Measurements from ENCODE around the gene FHL5.
"Not testable (repeated sequence)": the region's sequence is repeated elsewhere in the genome, so short reads cannot be mapped to it uniquely, and the experiment has no call there.

FHL5 gene, protein sequence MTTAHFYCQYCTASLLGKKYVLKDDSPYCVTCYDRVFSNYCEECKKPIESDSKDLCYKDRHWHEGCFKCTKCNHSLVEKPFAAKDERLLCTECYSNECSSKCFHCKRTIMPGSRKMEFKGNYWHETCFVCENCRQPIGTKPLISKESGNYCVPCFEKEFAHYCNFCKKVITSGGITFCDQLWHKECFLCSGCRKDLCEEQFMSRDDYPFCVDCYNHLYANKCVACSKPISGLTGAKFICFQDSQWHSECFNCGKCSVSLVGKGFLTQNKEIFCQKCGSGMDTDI

DNA sequence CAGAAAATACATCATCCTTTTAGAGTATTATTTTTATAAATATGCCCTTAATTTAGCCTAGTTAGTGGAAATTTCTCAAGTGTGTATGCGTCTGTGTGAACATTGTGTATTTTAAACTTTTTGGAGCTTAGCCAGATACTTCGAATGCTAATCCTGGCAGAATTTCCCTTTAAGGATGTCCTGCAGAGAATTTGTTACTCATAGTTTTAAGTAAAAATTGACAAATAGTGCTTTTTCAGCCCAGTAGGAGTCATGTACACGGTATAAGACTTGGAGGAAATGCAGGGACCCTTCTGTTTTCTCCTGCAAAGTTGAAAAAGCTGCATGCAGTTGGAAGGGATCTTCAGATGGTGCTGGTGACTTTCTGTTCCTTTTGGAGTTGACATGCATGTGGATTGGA is at the start of gene FHL5:
FHL5 (plus strand) TSS at position 243 of the 400 bp plus-strand sequence. CDS start 40,486 bp downstream, outside the sequence.
- DNase-seq, result no peak

- no peak for DNase-seq
Measured at GRCh38 chr6:96520171-96521115, 42.5 kb upstream of the FHL5 start.

GRCh38 chr6:96521306-96521643 is 41.7 kb upstream of the FHL5 start:
- no peak for DNase-seq

GRCh38 chr6:96521644-96522464 is 41.1 kb upstream of the FHL5 start, which contains the start of gene UFL1:
Gene UFL1, plus strand, starts transcription at chr6:96521806. Its CDS starts 68 bp downstream, at chr6:96521874.
- peak; percentile 95 for DNase-seq

DNA sequence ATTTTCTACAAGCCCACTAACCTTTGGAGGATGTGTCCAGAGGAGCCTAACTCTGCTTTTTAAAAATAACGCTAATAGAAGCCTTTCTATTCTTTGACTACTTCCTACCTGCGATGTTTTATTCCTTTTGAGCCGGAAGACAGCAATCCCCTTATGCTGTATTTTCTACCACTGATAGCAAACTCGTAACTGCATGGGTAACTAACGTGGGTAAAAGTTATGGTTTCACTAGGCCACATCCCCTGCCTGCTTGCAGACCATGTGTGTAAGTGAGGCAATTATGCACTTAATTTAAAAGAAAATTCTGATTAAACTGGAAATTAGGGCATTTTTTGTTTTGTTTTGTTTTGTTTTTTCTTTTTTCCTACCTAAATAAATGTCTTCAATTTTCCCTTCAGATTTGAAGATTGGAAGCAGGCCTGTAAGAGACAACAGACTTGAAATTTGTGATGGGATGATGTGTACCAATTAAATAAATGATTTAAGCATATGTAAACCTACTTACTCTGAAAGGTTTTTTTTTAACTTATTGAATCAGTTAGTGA is 40.4 kb upstream of the FHL5 start:
- DNase-seq, result no peak

DNA sequence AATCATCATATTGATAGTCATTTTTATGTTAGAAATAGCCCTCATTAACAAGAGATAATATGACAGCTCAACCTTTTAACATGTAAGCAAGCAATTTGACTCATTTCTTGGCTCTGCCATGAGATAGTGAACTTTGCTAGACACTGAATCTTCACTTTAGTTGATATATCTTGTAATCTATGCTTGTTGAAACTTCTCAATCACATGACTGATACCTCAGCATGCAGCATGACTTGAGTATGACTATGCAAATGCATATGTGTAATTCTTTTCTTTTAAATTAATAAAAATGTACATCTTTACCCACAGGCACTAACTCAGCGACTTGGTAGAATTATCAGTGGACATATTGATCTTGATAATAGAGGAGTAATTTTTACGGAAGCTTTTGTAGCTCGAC is 34.7 kb upstream of the FHL5 start:
- no peak for DNase-seq

DNA sequence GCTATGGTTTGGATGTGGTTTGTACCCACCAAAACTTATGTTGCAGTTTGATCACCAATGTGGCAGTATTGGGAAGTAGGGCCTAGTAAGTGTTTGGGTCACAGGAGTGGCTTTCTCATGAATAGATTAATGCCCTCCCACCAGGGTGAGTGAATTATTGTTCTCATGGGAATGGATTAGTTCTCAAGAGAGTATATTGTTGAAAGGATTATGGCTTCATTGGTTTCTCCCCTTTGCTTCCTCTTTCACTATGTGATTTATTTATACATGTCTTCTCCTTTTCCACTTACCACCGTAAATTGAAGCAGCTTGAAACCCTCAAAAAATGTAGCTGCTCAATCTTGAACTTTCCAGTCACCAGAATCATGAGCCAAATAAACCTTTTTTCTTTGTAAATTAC is 30.5 kb upstream of the FHL5 start:
- DNase-seq, result no peak

GRCh38 chr6:96537726-96538125 is 25.2 kb upstream of the FHL5 start:
- DNase-seq, result no peak

GRCh38 chr6:96542702-96543101 is 20.2 kb upstream of the FHL5 start:
- DNase-seq, result no peak

- DNase-seq, result no peak
Measured at GRCh38 chr6:96545882-96546281, 17.0 kb upstream of the FHL5 start.

GRCh38 chr6:96547654-96548053 is 15.3 kb upstream of the FHL5 start:
- DNase-seq, result no peak

DNA sequence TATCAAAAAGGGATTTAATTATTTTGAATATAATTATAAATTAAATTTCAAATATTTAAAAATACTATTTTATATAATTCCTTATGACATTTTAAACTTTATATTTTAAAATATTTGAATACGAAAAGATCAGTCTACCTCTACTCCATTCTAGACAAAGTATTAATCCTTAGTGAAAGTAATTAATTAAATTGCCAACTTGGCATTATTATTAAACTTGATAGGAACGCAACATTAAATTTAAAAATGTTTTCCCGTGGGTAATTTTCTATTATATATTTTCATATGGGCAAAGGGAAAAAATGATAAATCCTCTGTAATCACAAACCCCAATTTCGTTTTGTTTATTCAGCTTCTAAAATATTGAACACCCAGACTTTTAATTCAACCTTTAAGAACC is 8.4 kb upstream of the FHL5 start:
- DNase-seq, result no peak

DNA sequence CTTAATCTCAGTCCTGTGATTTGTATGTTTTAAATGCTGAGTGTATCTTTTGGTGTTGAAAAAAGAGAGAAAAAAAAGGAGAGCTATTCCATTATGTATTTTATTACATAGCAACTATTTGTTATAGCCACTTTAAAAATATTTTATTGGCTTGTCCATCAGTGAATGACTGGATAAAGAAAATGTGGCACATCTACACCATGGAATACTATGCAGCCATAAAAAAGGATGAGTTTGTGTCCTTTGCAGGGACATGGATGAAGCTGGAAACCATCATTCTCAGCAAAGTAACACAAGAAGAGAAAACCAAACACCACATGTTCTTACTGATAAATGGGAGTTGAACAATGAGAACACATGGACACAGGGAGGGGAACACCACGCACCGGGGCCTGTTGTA is 3.2 kb upstream of the FHL5 start:
- not testable (repeated sequence) for DNase-seq

GRCh38 chr6:96563853-96564252 is 925 bp downstream of the FHL5 start:
- DNase-seq, result no peak

GRCh38 chr6:96570053-96570452 is 7.1 kb downstream of the FHL5 start:
- no peak for DNase-seq

DNA sequence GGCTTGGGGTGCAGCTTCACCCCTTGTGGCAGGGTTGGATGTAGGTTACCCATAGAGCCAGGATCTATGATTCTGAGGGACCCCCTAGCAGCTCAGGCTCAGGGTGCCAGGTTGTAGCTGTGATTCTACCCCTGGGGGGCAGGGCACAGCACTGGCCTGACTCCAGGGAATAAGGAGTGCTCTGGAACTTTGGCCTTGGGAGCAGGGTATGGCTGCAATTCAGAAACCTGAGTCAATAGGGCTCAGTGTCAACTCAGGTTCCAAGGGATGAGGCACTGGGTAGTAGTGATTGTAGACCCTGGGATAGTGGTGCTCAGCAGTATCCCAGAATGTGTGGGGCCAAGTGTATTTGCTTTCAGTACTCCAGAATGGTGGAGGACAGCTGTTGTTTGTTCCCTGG is 8.6 kb downstream of the FHL5 start:
- DNase-seq, result no peak

- no peak for DNase-seq
Measured at GRCh38 chr6:96575359-96575758, 12.4 kb downstream of the FHL5 start.

DNA sequence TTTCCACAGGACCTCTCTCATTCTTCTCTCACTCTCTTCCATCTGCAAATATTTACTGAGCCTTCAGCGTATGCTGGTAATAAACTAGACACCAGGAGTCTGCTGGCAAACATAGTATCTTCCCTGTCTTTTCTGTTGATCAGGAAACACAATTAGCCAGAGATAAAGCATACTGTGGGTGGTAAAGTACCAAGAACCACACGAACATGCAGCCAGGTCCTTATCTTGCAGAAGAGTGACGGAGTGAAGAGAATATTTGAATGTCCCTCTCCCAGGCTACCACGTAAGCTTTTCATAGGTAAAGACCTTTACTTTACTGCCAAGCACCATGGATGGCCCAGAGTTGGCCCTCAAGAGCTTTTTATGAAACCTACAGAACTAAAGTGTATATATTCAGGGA is 13.3 kb downstream of the FHL5 start:
- no peak for DNase-seq

- DNase-seq, result no peak
Measured at GRCh38 chr6:96582021-96582420, 19.1 kb downstream of the FHL5 start.

- no peak for DNase-seq
Measured at GRCh38 chr6:96582436-96582835, 19.5 kb downstream of the FHL5 start.

DNA sequence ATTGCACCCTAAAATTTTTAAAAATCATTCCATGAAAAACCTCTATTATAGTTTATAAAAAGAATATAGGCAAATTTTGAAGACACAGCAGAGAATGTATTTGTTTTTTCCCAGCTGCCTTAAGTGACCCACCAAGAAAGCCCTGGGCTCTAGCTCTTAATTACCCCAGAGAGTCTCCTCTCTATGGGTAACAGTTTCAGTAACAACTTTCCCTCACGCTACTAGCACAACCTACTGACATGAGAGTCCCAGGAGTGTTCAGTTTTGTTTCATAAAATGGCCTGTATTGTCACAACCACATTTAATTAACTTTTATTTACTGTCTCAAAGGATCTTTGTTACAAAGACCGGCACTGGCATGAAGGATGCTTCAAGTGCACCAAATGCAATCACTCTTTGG is 41.5 kb downstream of the FHL5 start:
- no peak for DNase-seq

DNA sequence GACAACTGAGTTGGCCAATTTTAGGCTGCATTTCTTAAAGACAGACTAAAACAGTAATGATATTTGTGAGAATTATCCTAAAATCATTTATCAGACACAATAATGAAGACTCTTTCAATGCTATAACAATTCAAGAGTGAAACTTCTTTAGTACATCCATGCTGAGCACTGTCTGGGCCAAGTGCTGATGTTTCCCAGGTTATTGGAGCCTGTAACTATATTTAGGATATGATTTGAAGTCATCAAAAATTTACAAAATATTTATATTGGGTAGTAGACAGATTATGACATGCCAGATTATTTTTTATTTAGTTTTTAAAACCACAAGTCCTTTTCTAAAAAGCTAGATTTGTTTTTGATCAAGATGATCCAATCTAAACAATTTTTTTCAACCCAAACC is 45.1 kb downstream of the FHL5 start:
- DNase-seq, result no peak

DNA sequence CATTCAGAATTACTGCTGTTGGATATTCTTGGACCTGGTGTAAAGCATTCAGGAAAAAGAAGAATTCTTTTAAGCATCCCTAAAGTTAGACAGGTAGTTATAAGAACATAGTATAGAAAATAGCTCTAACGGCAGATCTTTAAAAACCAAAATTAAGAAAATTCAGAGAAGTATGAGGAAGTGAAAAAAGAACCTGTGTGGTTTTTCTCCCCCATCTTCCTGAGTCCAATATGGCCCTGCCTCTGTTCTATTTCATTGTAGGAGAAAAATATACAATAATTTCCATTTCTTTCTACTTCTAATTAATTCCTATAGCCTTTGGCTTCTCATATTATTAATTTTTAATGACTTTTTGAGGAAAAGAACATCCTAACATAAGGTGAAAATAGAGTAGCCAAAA is 47.1 kb downstream of the FHL5 start:
- no peak for DNase-seq

Data from activated naive CD4-positive, alpha-beta T cell treated with anti-CD3 and anti-CD28 coated beads, Interleukin-2, amount 50 U/mL, for 16 hours (primary cell).